ENCODE data around the gene CRKL. TPM values are rescaled to one million over a fixed set of nuclear protein-coding genes. Genes with fewer than 3 reads are reported as not detected.

CRKL gene
- total and polyA plus RNA-seq, 12 donors = 15.6 to 69.1 (median 43.3) TPM

GRCh38 chr22:20909543-20910303 is 7.5 kb upstream of the CRKL start:
- Histone ChIP-seq H3K36me3 (replicated peaks in 1 of 2) (no peaks in the 10 kb centered on the region), H3K27ac (no peak overlapping the region), H3K4me3 (no peak overlapping the region), H3K4me1 (replicated peaks in 1 of 2) (no peaks in the 10 kb centered on the region), H3K9me3 (replicated peaks in 1 of 3) (no peaks in the 10 kb centered on the region), H3K27me3 (no peaks in the 10 kb centered on the region)
- no peak for DNase-seq
- no peak for TF ChIP-seq POLR2A (IDR thresholded peaks at IDR 0.05)
- no peak for TF ChIP-seq CTCF (IDR thresholded peaks at IDR 0.05)
- WGBS, 4 donors = 73 to 86% (median 78%) methylated on average over 6 of the region's 6 CpGs
- intact Hi-C loops (cut with DNase I) = no loop called here

- peaks cover 0 to 5% of the 10 kb centered on the region in 2 donors for H3K4me1 ChIP-seq (replicated peaks in 1 of 2)
- intact Hi-C loops (cut with DNase I) = no loop called here
- H3K27me3 ChIP-seq = no peaks in the 10 kb centered on the region
- no peaks in the 10 kb centered on the region for H3K36me3 ChIP-seq (replicated peaks in 1 of 2)
- TF ChIP-seq CTCF (IDR thresholded peaks at IDR 0.05) (no peak), POLR2A (IDR thresholded peaks at IDR 0.05) (no peak)
- DNase-seq = no peak
- 84 to 90% (median 89%) methylated on average over 6 of the region's 6 CpGs for WGBS, 4 donors
- H3K9me3 ChIP-seq (replicated peaks in 1 of 3) = no peaks in the 10 kb centered on the region
- no peak overlapping the region for H3K4me3 ChIP-seq
- H3K27ac ChIP-seq = no peak overlapping the region
These were observed 4.7 kb upstream of the CRKL start for GRCh38 chr22:20912494-20912893.

- H3K27ac ChIP-seq = no peak overlapping the region
- H3K4me1 ChIP-seq (replicated peaks in 1 of 2) = peaks cover 15 to 39% of the 10 kb centered on the region in 2 donors
- H3K9me3 ChIP-seq (replicated peaks in 1 of 3) = no peaks in the 10 kb centered on the region
- 1 to 2% (median 1%) methylated on average over 19 of the region's 19 CpGs for WGBS, 4 donors
- H3K4me3 ChIP-seq = peak overlapping the region in 3 of 4 donors; percentile 32 to 93 (median 91)
- H3K27me3 ChIP-seq = no peaks in the 10 kb centered on the region
- no peaks in the 10 kb centered on the region for H3K36me3 ChIP-seq (replicated peaks in 1 of 2)
- no peak for DNase-seq
- TF ChIP-seq CTCF (IDR thresholded peaks at IDR 0.05) (no peak), POLR2A (IDR thresholded peaks at IDR 0.05) (no peak)
- intact Hi-C loops (cut with DNase I) = no loop called here
These were observed 1.5 kb downstream of the CRKL start for GRCh38 chr22:20918663-20919218.

- H3K4me1 ChIP-seq (replicated peaks in 1 of 2) = peaks cover 15 to 39% of the 10 kb centered on the region in 2 donors
- H3K27ac ChIP-seq = peak overlapping the region in 1 of 5 donors; percentile 9
- intact Hi-C loops (cut with DNase I) = no loop called here
- WGBS, 4 donors = 13 to 24% (median 19%) methylated on average over 4 of the region's 4 CpGs
- no peaks in the 10 kb centered on the region for H3K9me3 ChIP-seq (replicated peaks in 1 of 3)
- no peak for TF ChIP-seq POLR2A (IDR thresholded peaks at IDR 0.05)
- TF ChIP-seq CTCF (IDR thresholded peaks at IDR 0.05) = no peak
- peak overlapping the region in 1 of 4 donors; percentile 91 for H3K4me3 ChIP-seq
- H3K27me3 ChIP-seq = no peaks in the 10 kb centered on the region
- DNase-seq = no peak
- H3K36me3 ChIP-seq (replicated peaks in 1 of 2) = no peaks in the 10 kb centered on the region
These were observed 2.5 kb downstream of the CRKL start for GRCh38 chr22:20919718-20920117.

All from adrenal gland (tissue), 12 donors.